KMS-11 (cell line): ENCODE results near the gene RAI2.

Experiments
- H2AFZ ChIP-seq: fragments of 200-600 bp; sonication (generic); 2 replicates; pipeline ENCODE4 v1.6.1; 2016; ENCODE audit warnings: antibody characterized with exemption, mixed run types, low read depth
- H3K27ac ChIP-seq: fragments of 200-600 bp; sonication (generic); 2 replicates; pipeline ENCODE4 v1.6.1; 2016; ENCODE audit warnings: mild to moderate bottlenecking, mixed run types
- H3K27me3 ChIP-seq: fragments of 200-600 bp; sonication (generic); 2 replicates; pipeline ENCODE4 v1.6.1; 2017; ENCODE audit warnings: mild to moderate bottlenecking, low read depth, mixed run types, moderate library complexity; ENCODE audit not compliant: insufficient read depth
- H3K36me3 ChIP-seq: fragments of 200-600 bp; sonication (generic); 2 replicates; pipeline ENCODE4 v1.6.1; 2017; ENCODE audit warnings: mild to moderate bottlenecking, mixed run types; ENCODE audit not compliant: insufficient read depth
- H3K4me1 ChIP-seq: fragments of 200-600 bp; sonication (generic); 2 replicates; pipeline ENCODE4 v1.6.1; 2016; ENCODE audit warnings: mild to moderate bottlenecking, low read depth, mixed run types; ENCODE audit not compliant: poor library complexity, severe bottlenecking
- H3K4me2 ChIP-seq: fragments of 200-600 bp; sonication (generic); 2 replicates; pipeline ENCODE4 v1.7.0; 2016; ENCODE audit warnings: mild to moderate bottlenecking, mixed run types
- H3K4me3 ChIP-seq: fragments of 200-600 bp; sonication (generic); IDR thresholded peaks from 2 replicates; pipeline ENCODE4 v1.6.1; 2017; ENCODE audit warnings: low read depth, low read length, mixed read lengths; ENCODE audit not compliant: insufficient read depth
- H3K79me2 ChIP-seq: fragments of 200-600 bp; sonication (generic); 2 replicates; pipeline ENCODE4 v1.6.1; 2016; ENCODE audit warnings: low read depth, mixed run types; ENCODE audit not compliant: insufficient read depth
- H3K9ac ChIP-seq: fragments of 200-600 bp; sonication (generic); 2 replicates; pipeline ENCODE4 v1.6.1; 2016; ENCODE audit warnings: mild to moderate bottlenecking, mixed run types
- H4K20me1 ChIP-seq: fragments of 200-600 bp; sonication (generic); 2 replicates; pipeline ENCODE4 v1.6.1; 2016; ENCODE audit warnings: mild to moderate bottlenecking, mixed run types; ENCODE audit not compliant: insufficient read depth
- TF ChIP-seq, protein P1 (sequence below): fragments of 200-600 bp; sonication (generic); conservative IDR thresholded peaks from 2 replicates; pipeline ENCODE4 v1.6.1; 2017; ENCODE audit warnings: low read depth, mild to moderate bottlenecking, antibody characterized with exemption, low read length, moderate library complexity, mixed read lengths

RAI2 gene

DNA sequence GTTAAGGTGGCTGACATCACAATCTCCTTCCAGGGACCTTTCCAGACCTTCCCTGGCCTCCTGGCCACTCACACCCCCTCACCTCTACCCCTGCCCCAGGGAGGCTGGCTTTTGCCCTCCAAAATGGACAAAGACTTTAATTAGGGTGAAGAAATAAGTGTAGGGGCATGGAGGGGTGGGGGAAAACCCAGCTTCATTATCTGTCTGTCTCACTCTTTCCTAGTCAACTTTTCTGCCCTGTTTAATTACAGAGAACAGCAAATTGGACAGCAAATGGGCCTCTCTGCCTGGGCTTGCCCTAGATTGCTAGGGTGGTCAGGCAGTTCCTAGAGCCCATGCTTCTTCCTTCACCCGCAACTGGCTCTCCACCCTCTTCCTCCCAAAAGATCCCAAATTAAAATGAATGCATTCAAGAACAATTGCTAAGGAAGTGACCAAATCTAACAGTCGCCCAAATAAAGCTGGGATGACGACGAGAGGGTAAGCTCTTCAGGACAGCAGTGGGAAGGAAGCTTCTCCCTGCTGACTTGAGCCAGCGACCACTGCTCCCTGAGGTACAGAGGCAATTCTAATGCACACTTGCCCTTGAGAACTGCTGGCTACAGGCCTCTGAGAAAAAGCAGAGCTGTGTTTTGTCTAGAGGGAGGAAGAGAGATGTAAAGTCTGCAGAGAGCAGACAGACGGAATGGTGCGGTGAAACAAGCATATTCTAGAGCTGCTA is 12.4 kb downstream of the RAI2 start:
- no peaks in the 10 kb centered on the region for H3K79me2 ChIP-seq
- no peaks in the 10 kb centered on the region for H3K27me3 ChIP-seq
- peak overlapping the region; percentile 26; the same call in 1 of the 2 replicates for H3K27ac ChIP-seq
- H3K36me3 ChIP-seq = no peaks in the 10 kb centered on the region
- TF ChIP-seq, protein P1, sequence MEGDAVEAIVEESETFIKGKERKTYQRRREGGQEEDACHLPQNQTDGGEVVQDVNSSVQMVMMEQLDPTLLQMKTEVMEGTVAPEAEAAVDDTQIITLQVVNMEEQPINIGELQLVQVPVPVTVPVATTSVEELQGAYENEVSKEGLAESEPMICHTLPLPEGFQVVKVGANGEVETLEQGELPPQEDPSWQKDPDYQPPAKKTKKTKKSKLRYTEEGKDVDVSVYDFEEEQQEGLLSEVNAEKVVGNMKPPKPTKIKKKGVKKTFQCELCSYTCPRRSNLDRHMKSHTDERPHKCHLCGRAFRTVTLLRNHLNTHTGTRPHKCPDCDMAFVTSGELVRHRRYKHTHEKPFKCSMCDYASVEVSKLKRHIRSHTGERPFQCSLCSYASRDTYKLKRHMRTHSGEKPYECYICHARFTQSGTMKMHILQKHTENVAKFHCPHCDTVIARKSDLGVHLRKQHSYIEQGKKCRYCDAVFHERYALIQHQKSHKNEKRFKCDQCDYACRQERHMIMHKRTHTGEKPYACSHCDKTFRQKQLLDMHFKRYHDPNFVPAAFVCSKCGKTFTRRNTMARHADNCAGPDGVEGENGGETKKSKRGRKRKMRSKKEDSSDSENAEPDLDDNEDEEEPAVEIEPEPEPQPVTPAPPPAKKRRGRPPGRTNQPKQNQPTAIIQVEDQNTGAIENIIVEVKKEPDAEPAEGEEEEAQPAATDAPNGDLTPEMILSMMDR = no peak
- no peak overlapping the region for H3K4me2 ChIP-seq
- H4K20me1 ChIP-seq = no peaks in the 10 kb centered on the region
- H2AFZ ChIP-seq = no peak overlapping the region; the same call in 1 of the 2 replicates
- peaks cover 14% of the 10 kb centered on the region for H3K4me1 ChIP-seq
- H3K9ac ChIP-seq = no peak overlapping the region
- no peak overlapping the region for H3K4me3 ChIP-seq

DNA sequence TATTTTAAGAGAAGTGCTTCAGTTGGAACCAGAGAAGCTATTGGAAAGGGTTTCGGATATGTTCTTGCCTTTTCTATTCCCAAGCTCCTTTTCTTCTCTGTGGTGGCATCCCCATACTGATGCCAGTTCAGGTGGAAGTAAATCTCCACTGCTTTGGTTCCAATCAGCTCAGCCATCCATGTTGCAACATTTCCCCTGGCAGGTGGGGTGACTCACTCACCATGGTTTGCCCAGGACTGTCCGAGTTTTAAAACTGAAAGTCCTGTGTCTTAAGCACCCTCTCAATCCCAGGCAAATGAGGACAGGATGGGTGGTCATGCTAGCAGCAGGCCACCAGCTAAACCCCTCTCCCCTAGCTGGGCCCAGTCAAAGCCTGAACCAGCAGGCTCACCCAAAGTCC is 15.1 kb downstream of the RAI2 start:
- H3K9ac ChIP-seq = no peak overlapping the region
- TF ChIP-seq, protein P1 = no peak
- no peak overlapping the region for H3K27ac ChIP-seq
- no peaks in the 10 kb centered on the region for H3K36me3 ChIP-seq
- H3K27me3 ChIP-seq = no peaks in the 10 kb centered on the region
- no peak overlapping the region for H3K4me3 ChIP-seq
- H3K4me1 ChIP-seq = peaks cover 14% of the 10 kb centered on the region
- no peak overlapping the region for H2AFZ ChIP-seq
- no peaks in the 10 kb centered on the region for H4K20me1 ChIP-seq
- H3K4me2 ChIP-seq = no peak overlapping the region
- H3K79me2 ChIP-seq = no peaks in the 10 kb centered on the region

DNA sequence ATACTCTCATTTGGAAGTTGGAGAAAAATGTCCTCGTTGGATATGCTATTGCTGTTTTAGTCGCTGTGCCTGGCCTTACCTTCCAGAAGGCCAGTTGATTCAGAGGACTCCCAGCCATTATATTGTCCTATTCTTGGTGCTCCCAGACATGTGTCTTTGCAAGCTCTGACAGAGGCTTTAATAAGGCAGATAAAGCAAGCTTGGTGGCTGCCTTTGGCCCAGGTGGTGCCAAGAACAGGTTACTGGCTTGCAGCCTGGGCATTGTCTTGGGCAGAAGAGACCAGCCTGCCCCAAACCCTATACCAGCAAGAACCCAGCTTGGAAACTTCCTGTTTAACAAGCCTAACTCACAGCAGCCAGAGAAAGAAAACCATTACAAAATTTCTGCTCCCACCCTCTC is 16.9 kb downstream of the RAI2 start:
- no peak overlapping the region for H3K9ac ChIP-seq
- no peaks in the 10 kb centered on the region for H3K36me3 ChIP-seq
- no peak overlapping the region for H3K4me2 ChIP-seq
- H3K27me3 ChIP-seq = no peaks in the 10 kb centered on the region
- H3K27ac ChIP-seq = no peak overlapping the region
- no peak overlapping the region for H3K4me3 ChIP-seq
- no peaks in the 10 kb centered on the region for H3K79me2 ChIP-seq
- TF ChIP-seq, protein P1 = no peak
- no peak overlapping the region for H2AFZ ChIP-seq
- no peaks in the 10 kb centered on the region for H4K20me1 ChIP-seq
- H3K4me1 ChIP-seq = peaks cover 14% of the 10 kb centered on the region

DNA sequence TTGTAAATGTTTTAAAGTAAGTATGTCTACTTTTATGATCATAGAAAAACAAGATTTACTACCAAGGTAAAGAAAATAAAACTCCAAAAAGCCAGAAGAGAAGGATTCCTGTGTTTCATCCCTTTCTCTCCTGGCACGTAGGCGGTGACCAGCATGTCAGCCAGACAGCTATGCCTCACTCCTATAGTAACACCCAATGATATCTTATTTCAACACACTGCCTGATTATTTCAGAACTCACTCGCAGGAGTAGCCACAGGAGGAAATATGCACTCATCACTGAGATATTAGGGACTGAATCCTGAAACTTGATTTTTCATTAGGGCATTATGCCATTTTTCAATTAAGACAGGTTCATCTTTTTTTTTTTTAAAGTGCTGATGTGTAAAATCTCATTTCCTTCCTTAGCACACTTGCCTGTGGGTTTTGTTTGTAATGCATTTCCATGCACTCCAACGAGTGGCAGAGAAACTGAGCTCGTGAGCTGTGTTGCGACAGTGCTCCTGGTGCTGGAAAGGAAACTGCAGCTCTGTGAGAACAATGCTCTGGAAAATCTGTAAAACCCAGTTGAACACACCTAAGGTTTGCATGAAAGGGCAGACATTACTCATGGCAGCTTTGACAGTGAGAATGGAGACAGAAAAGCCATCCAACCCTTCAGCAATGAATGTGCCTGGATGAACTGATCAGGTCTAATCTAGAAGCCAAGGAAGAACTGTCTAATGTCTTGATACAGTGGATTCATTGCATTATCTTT is 18.2 kb downstream of the RAI2 start:
- no peaks in the 10 kb centered on the region for H4K20me1 ChIP-seq
- no peak overlapping the region for H2AFZ ChIP-seq
- no peaks in the 10 kb centered on the region for H3K79me2 ChIP-seq
- H3K4me1 ChIP-seq = peaks cover 5% of the 10 kb centered on the region
- no peak overlapping the region for H3K4me2 ChIP-seq
- H3K27me3 ChIP-seq = no peaks in the 10 kb centered on the region
- TF ChIP-seq, protein P1 = no peak
- no peak overlapping the region for H3K4me3 ChIP-seq
- H3K36me3 ChIP-seq = no peaks in the 10 kb centered on the region
- no peak overlapping the region for H3K27ac ChIP-seq
- no peak overlapping the region for H3K9ac ChIP-seq
